Smooth muscle cell (in vitro differentiated cells): ENCODE data around the gene ARHGAP18. TPM values are rescaled to one million over a fixed set of nuclear protein-coding genes. Genes with fewer than 3 reads are reported as not detected.

Experiments
- DNase-seq: peaks from one replicate; lab custom pipeline; 2025; ENCODE audit not compliant: unreplicated experiment; lab: John Stamatoyannopoulos, UW
- H2AFZ ChIP-seq: fragments of 200-600 bp; sonication (generic); 2 replicates; pipeline ENCODE4 v1.6.0; 2016; ENCODE audit warnings: antibody characterized with exemption, low read depth, mild to moderate bottlenecking
- H3F3A ChIP-seq: fragments of 200-600 bp; sonication (generic); 2 replicates; pipeline ENCODE4 v1.6.0; 2017; ENCODE audit warnings: antibody characterized with exemption, low read depth
- H3K27ac ChIP-seq: fragments of 200-600 bp; sonication (generic); 2 replicates; pipeline ENCODE4 v1.5.1; 2016; ENCODE audit warnings: low read depth, mild to moderate bottlenecking
- H3K27me3 ChIP-seq: fragments of 200-600 bp; sonication (generic); 2 replicates; pipeline ENCODE4 v1.6.1; 2016; ENCODE audit warnings: low read depth, mild to moderate bottlenecking
- H3K36me3 ChIP-seq: fragments of 200-600 bp; sonication (generic); 2 replicates; pipeline ENCODE4 v1.5.1; 2016; ENCODE audit warnings: low read depth
- H3K4me1 ChIP-seq: fragments of 200-600 bp; sonication (generic); 2 replicates; pipeline ENCODE4 v1.5.1; 2016; ENCODE audit warnings: low read depth
- H3K4me2 ChIP-seq: fragments of 200-600 bp; sonication (generic); 2 replicates; pipeline ENCODE4 v1.6.0; 2016; ENCODE audit warnings: mild to moderate bottlenecking
- H3K4me3 ChIP-seq: fragments of 200-600 bp; sonication (generic); 2 replicates; pipeline ENCODE4 v1.5.1; 2016; ENCODE audit warnings: mild to moderate bottlenecking
- H3K79me2 ChIP-seq: fragments of 200-600 bp; sonication (generic); 2 replicates; pipeline ENCODE4 v1.6.0; 2016; ENCODE audit warnings: low read depth, mild to moderate bottlenecking
- H3K9ac ChIP-seq: fragments of 200-600 bp; sonication (generic); 2 replicates; pipeline ENCODE4 v1.6.0; 2016; ENCODE audit warnings: low read depth
- H3K9me3 ChIP-seq: fragments of 200-600 bp; sonication (generic); replicated peaks from 2 replicates; pipeline ENCODE4 v1.5.1; 2016; ENCODE audit warnings: low read depth
- H4K20me1 ChIP-seq: fragments of 200-600 bp; sonication (generic); 2 replicates; pipeline ENCODE4 v1.6.0; 2016; ENCODE audit warnings: low read depth
- WGBS: methylation state at CpG from one replicate; pipeline ENCODE4 v1.1.7; 2016; ENCODE audit warnings: low lambda C conversion rate; 5-methylcytosine and 5-hydroxymethylcytosine counted together
- polyA plus RNA-seq: library from polyadenylated mRNA; unstranded; fragments of >200 nt; fragmentation: Nextera tagmentation; extraction: Ambion mirVana; gene quantifications from 2 replicates; pipeline ENCODE4 v1.2.1, GENCODE V29; 2016
- total RNA-seq: library from RNA; depleted of rRNA; stranded (reverse); fragments of >200 nt; gene quantifications from 2 replicates; pipeline ENCODE4 v1.2.3, GENCODE V29; 2014
- TF ChIP-seq, protein P1 (sequence below): fragments of 200-600 bp; sonication (generic); IDR thresholded peaks from 2 replicates; pipeline ENCODE4 v1.5.1; 2017; ENCODE audit warnings: borderline replicate concordance, mild to moderate bottlenecking, antibody characterized with exemption; ENCODE audit not compliant: insufficient read depth, poor library complexity, severe bottlenecking

The ARHGAP18 gene
- total and polyA plus RNA-seq, 2 experiments from 2014 or later: 3.2 to 9.6 TPM

- WGBS: 96% methylated on average over 5 of the region's 5 CpGs
- no peak overlapping the region for H2AFZ ChIP-seq
- no peak overlapping the region for H3K9ac ChIP-seq
- no peaks in the 10 kb centered on the region for H3K27me3 ChIP-seq
- H3K4me3 ChIP-seq: no peak overlapping the region
- H3K36me3 ChIP-seq: no peaks in the 10 kb centered on the region
- H3F3A ChIP-seq: no peaks in the 10 kb centered on the region
- DNase-seq: no peak
- H3K4me2 ChIP-seq: no peak overlapping the region
- no peak overlapping the region for H3K27ac ChIP-seq
- no peaks in the 10 kb centered on the region for H3K4me1 ChIP-seq
- no peaks in the 10 kb centered on the region for H3K79me2 ChIP-seq
- TF ChIP-seq, protein P1, sequence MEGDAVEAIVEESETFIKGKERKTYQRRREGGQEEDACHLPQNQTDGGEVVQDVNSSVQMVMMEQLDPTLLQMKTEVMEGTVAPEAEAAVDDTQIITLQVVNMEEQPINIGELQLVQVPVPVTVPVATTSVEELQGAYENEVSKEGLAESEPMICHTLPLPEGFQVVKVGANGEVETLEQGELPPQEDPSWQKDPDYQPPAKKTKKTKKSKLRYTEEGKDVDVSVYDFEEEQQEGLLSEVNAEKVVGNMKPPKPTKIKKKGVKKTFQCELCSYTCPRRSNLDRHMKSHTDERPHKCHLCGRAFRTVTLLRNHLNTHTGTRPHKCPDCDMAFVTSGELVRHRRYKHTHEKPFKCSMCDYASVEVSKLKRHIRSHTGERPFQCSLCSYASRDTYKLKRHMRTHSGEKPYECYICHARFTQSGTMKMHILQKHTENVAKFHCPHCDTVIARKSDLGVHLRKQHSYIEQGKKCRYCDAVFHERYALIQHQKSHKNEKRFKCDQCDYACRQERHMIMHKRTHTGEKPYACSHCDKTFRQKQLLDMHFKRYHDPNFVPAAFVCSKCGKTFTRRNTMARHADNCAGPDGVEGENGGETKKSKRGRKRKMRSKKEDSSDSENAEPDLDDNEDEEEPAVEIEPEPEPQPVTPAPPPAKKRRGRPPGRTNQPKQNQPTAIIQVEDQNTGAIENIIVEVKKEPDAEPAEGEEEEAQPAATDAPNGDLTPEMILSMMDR: no peak
- no peaks in the 10 kb centered on the region for H4K20me1 ChIP-seq
- no peaks in the 10 kb centered on the region for H3K9me3 ChIP-seq
Observed at GRCh38 chr6:129624488-129624887, 85.5 kb downstream of the ARHGAP18 start.

GRCh38 chr6:129623008-129623732 lies 86.8 kb downstream of the ARHGAP18 start:
- DNase-seq: no peak
- Histone ChIP-seq H3F3A (no peaks in the 10 kb centered on the region), H2AFZ (no peak overlapping the region), H3K4me1 (no peaks in the 10 kb centered on the region), H3K4me2 (no peak overlapping the region), H3K27ac (no peak overlapping the region), H3K79me2 (no peaks in the 10 kb centered on the region), H3K9me3 (no peaks in the 10 kb centered on the region), H3K9ac (no peak overlapping the region), H3K27me3 (no peaks in the 10 kb centered on the region), H4K20me1 (no peaks in the 10 kb centered on the region), H3K4me3 (no peak overlapping the region), H3K36me3 (no peaks in the 10 kb centered on the region)
- 87% methylated on average over 3 of the region's 3 CpGs for WGBS
- TF ChIP-seq, protein P1: no peak

DNA sequence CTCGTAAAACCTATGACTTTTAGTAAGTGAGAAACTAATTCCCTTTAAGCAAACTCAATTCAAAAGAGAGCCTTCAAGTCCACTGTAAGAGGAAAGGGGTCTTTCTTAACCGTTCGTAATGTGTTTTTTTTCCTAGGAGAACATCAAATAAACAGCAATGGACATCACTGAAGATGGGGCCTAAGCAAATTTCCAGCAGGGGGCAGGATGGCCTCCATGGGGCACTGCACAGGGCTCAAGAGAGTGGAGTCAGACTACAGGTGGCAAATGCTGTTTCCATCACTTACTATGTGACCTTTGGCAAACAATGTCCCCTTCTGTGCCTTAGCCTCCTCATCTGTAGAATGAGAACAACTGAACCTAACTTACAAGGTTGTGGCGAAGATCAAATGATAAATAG lies 88.7 kb downstream of the ARHGAP18 start:
- no peaks in the 10 kb centered on the region for H3K4me1 ChIP-seq
- H3F3A ChIP-seq: no peaks in the 10 kb centered on the region
- no peaks in the 10 kb centered on the region for H3K9me3 ChIP-seq
- H3K27ac ChIP-seq: no peak overlapping the region
- TF ChIP-seq, protein P1: peak; percentile 26
- H3K27me3 ChIP-seq: no peaks in the 10 kb centered on the region
- H3K36me3 ChIP-seq: no peaks in the 10 kb centered on the region
- no peak overlapping the region for H3K4me2 ChIP-seq
- no peak overlapping the region for H3K4me3 ChIP-seq
- H3K9ac ChIP-seq: no peak overlapping the region
- WGBS: 90% methylated on average over 4 of the region's 4 CpGs
- DNase-seq: no peak
- no peaks in the 10 kb centered on the region for H4K20me1 ChIP-seq
- H2AFZ ChIP-seq: no peak overlapping the region
- H3K79me2 ChIP-seq: no peaks in the 10 kb centered on the region

- Histone ChIP-seq H3K27me3 (no peaks in the 10 kb centered on the region), H3K4me1 (no peaks in the 10 kb centered on the region), H3K9ac (no peak overlapping the region), H2AFZ (no peak overlapping the region), H3K36me3 (no peaks in the 10 kb centered on the region), H3K9me3 (no peaks in the 10 kb centered on the region), H3K27ac (no peak overlapping the region), H3K4me3 (no peak overlapping the region), H3F3A (no peaks in the 10 kb centered on the region), H3K4me2 (no peak overlapping the region), H4K20me1 (no peaks in the 10 kb centered on the region), H3K79me2 (no peaks in the 10 kb centered on the region)
- TF ChIP-seq, protein P1: no peak
- no peak for DNase-seq
Observed at GRCh38 chr6:129620234-129620610, 89.8 kb downstream of the ARHGAP18 start.
